HT1080 (cell line): ENCODE measurements around the gene PNMA8C. TPM values are rescaled to one million over a fixed set of nuclear protein-coding genes. Genes with fewer than 3 reads are reported as not detected.

ENCODE experiments used
- DNase-seq: peaks from one replicate; pipeline ENCODE4 v3.0.0-alpha.2; 2015; ENCODE audit warnings: low read depth
- polyA plus RNA-seq, 2 experiments: library from polyadenylated mRNA; depleted of rRNA; stranded (reverse); fragments of >200 nt; gene quantifications; 2 replicates each; pipeline ENCODE4 v1.2.3, GENCODE V29; 2015
- total RNA-seq: library from RNA; depleted of rRNA; stranded (reverse); fragments of >200 nt; shearing (Covaris generic); gene quantifications from 2 replicates; pipeline ENCODE4 v1.2.3, GENCODE V29; 2014; rRNA removed

The PNMA8C gene
- total RNA-seq = not detected in 2 replicates
- not detected in 2 replicates for polyA plus RNA-seq (2015; cell fraction: cytosol; rRNA removed)
- not detected in 2 replicates for polyA plus RNA-seq (2015; cell fraction: nucleus; rRNA removed)

- peak; percentile 7 for DNase-seq
These were observed at the start of gene PNMA8C for GRCh38 chr19:46428239-46429135. Gene PNMA8C (minus strand): TSS chr19:46428936. CDS start chr19:46428359, 577 bp downstream.

DNA sequence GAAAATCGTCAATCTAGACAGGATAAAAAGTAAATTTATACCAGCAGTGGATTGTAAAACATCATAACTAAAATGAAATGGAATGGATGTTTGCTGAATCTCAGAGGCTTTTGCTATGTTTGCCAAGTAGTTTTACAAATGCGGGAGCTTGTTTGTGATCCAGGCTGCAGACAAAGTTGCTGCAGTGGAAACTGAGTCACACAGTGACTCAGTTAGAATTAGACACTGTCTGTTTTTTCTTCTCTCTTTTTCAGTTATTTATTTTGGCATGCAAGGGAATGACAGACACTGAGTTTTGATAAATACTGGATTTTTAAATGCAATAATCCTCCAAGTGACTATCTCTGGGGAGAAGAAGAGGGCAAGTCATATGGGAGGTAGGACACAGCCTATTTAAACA is 47.2 kb upstream of the PNMA8C start:
- DNase-seq = no peak

DNA sequence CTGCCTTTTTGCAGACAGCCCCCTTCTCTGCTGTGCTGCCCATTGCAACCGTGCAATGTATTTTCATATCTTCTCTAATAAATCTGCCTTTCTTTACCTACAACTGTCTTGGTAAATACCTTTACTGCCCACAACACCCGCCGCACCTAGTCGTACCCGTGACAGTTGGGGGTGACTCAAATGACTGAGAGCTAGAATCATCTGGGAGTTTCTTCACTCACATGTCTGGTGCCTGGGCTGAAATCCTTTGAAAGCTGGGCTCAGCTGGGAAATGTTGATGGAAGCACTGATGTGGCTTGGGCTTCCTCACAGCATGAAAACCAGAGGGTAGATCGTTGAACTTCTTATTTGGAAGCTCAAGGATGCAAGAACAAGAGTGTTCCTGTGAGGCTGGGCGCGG is 45.5 kb upstream of the PNMA8C start:
- DNase-seq = no peak

- DNase-seq = no peak
These were observed 43.9 kb upstream of the PNMA8C start for GRCh38 chr19:46472592-46472991.

GRCh38 chr19:46471811-46472543 is 43.2 kb upstream of the PNMA8C start:
- no peak for DNase-seq

DNA sequence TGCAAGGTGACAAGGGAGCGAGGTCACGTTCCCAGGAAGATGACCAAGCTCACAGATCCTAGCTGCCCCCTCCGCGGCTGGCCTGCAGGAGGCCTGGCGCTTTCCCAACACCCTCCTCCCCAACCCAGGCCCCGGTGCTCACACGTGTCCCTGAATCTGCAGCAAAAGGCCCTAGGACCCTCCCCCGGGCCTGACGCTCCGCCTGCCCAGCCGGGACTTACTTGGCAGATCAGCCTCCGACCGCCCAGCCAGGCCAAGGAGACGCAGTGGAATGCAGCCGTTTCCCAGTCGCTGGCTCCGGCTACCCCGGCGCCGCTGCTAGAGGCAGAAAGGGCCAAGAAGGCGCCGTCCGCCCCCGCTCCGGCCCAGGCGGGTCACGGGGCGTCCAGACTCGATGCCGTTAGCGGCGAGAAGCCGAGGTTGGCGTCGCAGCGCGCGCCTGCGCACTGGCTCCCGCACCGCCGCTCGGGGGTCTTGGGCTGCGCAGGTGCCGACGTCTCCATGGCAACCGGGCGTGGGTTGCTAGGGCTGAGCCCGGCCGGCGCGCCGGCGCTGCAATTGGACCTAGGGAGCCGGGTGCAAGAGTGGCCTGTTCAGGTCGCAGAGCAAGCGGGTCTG is 42.5 kb upstream of the PNMA8C start, which contains the start of gene PNMA8A:
Gene PNMA8A, minus strand, starts transcription at position 448 of the 618 bp plus-strand sequence. CDS start 528 bp downstream, outside the sequence.
- DNase-seq = no peak

- DNase-seq = no peak
These were observed 41.6 kb upstream of the PNMA8C start for GRCh38 chr19:46470376-46470775.

GRCh38 chr19:46469541-46470185 is 40.9 kb upstream of the PNMA8C start:
- no peak for DNase-seq

- DNase-seq = peak; percentile 66
These were observed 37.9 kb upstream of the PNMA8C start for GRCh38 chr19:46466536-46467196.

DNA sequence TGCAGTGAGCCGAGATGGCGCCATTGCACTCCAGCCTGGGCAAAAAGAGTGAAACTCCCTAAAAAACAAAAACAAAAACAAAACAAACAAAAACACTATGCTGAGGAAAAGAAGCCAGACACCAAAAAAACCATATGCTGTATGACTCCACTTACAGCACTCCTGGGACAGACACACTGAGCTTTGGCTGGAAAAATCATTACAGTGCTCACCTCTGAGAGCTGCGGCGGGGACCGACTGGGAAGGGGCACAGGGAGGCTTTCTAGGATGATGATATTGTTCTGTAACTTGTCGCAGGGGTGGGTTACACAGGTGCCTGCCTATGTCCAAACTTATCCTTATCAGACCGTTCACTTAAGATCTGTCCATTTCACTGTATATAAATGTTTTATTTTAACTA is 34.8 kb upstream of the PNMA8C start:
- no peak for DNase-seq

DNA sequence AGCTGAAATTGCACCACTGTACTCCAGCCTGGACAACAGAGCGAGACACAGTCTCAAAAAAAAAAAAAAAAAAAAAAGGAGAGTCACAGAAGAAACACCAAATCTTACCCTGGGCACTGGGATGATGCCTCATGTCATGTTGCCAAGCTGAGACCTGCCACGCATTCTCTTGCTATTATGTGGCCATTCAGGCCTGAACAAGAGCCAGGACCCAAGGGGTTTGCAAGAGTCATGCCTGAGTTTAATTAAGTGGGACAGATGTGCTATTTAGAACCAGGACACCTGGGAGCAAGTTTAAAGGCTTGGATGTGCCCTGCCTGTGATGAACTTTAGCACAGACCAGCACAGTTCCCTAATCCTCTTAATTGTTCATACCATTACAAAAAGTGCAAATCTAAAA is 32.8 kb upstream of the PNMA8C start:
- DNase-seq = no peak

DNA sequence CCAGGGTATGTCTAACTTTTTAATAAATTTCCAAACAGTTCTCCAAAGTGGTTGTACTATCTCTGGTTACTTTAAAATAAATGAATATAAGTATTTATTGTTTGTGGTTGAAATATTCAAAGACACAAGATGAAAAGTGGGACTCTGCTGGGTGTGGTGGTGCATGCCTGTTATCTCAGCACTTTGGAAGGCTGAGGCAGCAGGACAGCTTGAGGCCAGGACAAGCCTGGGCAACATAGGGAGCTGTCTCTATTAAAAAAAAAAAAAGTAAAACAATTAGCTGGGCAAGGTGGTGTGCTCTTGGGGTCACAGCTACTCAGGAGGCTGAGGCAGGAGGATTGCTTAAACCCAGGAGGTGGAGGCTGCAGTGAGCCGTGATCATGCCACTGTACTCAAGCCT is 32.2 kb upstream of the PNMA8C start:
- no peak for DNase-seq

DNA sequence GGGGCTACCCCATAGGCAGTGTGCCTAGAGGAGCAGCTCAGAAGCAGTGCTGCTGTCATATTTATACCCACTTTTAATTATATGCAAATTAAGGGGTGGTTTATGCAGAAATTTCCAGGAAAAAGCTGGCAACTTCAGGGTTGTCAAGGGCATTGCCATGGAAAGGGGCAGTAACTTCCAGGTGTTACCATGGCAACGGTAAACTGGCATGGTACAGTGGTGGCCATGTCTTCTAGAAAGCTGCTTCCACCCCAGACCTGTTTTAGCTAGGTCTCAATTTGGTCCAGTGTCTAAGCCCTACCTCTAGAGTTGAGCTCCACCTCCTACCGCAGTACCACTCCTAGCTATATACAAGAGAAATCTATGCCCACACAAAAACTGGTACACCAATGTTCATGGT is 31.3 kb upstream of the PNMA8C start:
- no peak for DNase-seq

DNA sequence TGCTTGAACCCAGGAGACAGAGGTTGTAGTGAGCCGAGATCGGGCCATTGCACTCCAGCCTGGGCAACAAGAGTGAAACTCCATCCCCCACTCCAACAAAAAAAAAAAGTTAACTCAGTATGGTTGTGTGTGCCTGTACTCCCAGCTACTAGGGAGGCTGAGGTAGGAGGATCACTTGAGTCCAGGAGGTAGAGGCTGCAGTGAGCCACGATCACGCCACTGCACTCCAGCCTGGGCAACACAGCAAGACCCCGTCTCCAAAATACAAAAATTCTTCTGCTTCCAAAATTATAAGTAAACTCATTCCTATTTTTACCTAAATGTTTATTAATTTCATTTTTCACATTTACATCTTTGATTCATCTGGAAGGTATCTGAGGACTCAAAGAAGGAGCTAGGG is 28.2 kb upstream of the PNMA8C start:
- no peak for DNase-seq

DNA sequence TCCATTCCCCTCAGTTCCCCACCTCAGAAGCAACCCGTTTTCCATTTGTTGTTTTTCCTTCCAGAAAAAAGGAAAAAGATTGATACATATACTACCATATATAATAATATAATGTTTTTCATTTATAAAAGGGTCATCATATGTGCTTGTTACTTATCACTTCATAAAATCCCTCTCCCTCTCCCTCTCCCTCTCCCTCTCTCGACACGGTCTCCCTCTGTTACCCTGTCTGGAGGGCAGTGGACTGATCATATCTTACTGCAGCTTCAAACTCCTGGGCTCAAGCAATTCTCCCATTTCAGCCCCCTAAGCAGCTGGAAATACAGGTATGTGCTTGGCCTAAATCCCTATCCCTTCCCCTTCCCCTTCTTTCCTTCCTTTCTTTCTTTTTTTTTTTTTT is 25.5 kb upstream of the PNMA8C start:
- DNase-seq = no peak

DNA sequence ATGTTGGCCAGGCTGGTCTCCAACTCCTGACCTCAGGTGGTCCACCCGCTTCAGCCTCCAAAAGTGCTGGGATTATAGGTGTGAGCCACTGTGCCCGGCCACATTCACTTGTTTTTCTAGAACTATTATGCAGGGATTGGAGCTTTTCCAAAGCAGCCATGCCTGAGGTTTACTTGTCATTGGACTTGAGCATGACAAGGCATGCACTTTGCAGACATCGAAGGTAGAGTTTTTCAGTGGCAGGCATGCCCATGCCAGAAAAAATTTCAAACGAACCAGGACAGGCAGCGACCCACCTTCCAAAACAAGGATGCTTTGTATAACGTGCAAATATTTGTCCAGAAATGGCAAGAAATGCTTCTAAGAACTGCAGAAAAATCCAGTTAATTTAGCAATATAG is 24.9 kb upstream of the PNMA8C start:
- DNase-seq = no peak

DNA sequence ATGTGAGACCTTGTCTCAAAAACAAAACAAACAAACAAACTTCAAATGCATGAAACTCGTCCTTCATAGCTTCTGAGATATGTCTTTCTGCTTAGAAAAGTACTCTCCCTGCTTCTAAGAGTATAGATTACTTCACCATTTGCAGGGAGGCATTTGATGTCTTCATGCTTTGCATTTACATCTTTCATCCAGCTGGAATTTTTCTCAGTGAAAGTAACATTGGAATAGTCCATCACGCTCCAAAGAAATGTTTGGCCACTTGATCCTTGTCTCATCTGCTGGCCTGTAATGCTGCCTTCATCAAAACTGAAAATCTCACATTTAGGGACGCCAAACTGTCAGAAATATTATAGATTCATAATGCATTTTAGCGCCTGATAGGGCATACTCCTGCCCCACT is 23.4 kb upstream of the PNMA8C start:
- no peak for DNase-seq

DNA sequence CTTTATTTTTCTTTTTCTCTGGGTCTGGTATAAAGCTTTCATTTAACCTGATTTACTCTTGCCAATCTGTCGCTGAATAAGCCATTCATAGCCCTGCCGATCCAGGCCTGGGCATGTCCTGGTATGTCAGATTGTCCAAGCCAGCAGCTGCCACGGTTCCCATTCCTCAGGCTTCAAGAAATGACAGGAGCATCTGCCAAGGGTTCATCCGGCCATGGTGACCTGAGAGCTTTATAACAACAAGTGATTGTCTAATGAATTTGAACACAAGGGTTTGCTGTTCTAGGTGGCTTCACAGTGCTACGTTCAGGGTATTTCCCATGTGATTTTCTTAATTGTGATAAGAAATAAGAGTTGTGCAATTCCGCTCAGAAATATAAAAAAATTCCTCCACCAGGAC is 22.6 kb upstream of the PNMA8C start:
- DNase-seq = no peak

GRCh38 chr19:46450737-46451136 is 22.0 kb upstream of the PNMA8C start:
- DNase-seq = no peak

DNA sequence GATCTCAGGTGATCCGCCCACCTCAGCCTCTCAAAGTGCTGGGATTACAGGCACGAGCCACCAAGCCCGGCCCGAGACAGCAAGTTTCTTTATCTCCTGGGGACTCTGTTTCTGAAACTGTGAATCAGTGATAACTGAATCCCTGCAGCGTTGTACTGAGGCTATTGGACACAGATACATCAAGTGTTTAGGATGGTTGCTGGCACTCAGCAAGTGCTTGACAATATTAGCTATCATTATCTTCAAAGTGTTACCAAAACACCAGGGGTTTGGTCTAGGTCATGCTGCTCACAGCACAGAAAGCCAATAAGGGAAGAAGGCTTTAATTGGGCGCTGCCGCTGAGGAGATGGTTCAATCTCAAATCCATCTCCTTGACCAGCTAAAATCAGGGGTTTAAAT is 20.5 kb upstream of the PNMA8C start:
- no peak for DNase-seq

DNA sequence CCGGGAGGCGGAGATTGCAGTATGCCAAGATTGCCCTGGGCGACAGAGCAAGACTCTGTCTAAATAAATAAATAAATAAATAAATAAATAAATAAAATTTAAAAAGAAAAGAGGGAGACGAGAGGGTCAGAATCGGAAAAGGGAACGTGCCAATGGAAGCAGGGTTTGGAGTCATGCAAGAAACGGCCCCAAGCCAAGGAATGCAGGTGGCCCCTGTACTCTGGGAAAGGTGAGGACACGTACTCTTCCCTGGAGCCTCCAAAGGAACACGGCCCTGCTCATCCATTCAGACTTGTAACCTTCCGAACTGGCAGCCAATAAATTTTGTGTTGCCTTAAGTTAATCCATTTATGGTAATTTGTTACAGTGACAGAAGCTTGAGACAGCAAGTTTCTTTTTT is 19.9 kb upstream of the PNMA8C start:
- DNase-seq = no peak
